Hepatocyte (in vitro differentiated cells): Measurements from ENCODE around the gene FCHSD2.

ENCODE experiments used
- CTCF ChIP-seq: fragments of 200-600 bp; sonication (generic); IDR thresholded peaks from 2 replicates; pipeline ENCODE4 v1.5.1; 2016; ENCODE audit warnings: antibody characterized with exemption, mild to moderate bottlenecking; ENCODE audit not compliant: poor library complexity
- EZH2 ChIP-seq: fragments of 200-600 bp; sonication (generic); IDR thresholded peaks from 2 replicates; pipeline ENCODE4 v1.6.1; 2016; ENCODE audit warnings: antibody characterized with exemption, mild to moderate bottlenecking, borderline replicate concordance
- EZH2phosphoT487 ChIP-seq: fragments of 200-600 bp; sonication (generic); IDR thresholded peaks from one replicate; pipeline ENCODE4 v1.6.1; 2018; ENCODE audit warnings: antibody characterized with exemption, mild to moderate bottlenecking, low read depth, moderate library complexity; ENCODE audit not compliant: unreplicated experiment, severe bottlenecking

- TF ChIP-seq CTCF, result no peak
- TF ChIP-seq EZH2, result no peak
- TF ChIP-seq EZH2phosphoT487, result no peak
Observed at GRCh38 chr11:73053964-73054363, 88.2 kb downstream of the FCHSD2 start.
